ENCODE results near the gene RNF144A. TPM values are rescaled to one million over a fixed set of nuclear protein-coding genes. Genes with fewer than 3 reads are reported as not detected.

Gene RNF144A
- total and polyA plus RNA-seq, 2 experiments from 2014 or later = 2.8 to 14.7 TPM

DNA sequence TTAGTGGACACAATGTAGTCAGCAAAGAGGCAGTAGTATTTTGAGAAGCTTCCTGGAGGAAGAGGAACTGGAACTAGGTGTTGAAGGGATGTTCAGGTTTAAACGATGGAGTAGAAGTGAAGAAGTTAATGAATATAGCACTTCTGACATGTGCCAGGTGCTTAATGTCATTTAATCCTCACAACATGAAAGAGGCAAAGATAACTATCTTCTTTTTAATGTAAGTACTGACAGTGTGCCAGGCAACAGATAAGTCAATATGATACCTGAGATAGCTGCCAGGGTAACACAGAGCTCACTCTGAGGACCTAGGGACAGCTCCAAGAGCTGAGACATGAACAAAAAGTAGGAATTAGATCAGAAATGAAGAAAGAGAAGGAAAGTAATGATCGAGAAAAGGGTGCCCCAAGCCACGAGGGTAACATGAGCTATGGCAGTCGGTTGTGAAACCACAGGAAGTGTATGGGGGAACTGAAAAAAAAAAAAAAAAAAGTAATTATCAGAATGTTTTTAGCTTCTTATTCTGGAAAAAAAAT lies 140.7 kb downstream of the RNF144A start:
- no peaks in the 10 kb centered on the region for H3K79me2 ChIP-seq (replicated peaks; ENCODE audit: insufficient read depth)
- H3K4me1 ChIP-seq (ENCODE audit: insufficient read depth) = no peaks in the 10 kb centered on the region
- DNase-seq (ENCODE audit: low spot score) = no peak
- ATAC-seq = no peak
- peaks cover 6% of the 10 kb centered on the region; the same call in 1 of the 3 replicates for H3K36me3 Mint-ChIP-seq (ENCODE audit: low read depth)
- peaks cover 2% of the 10 kb centered on the region for H3K9me3 Mint-ChIP-seq
- peaks cover 8% of the 10 kb centered on the region for H3K4me1 Mint-ChIP-seq
- H3K36me3 ChIP-seq (ENCODE audit: insufficient read depth) = no peaks in the 10 kb centered on the region
- no peak overlapping the region for H3K27ac ChIP-seq (ENCODE audit: low read depth)
- H3K27me3 Mint-ChIP-seq (ENCODE audit: insufficient read depth, low read depth, poor library complexity) = peaks cover 4% of the 10 kb centered on the region
- no peaks in the 10 kb centered on the region for H3F3A ChIP-seq (replicated peaks; ENCODE audit: low read depth)
- no peak overlapping the region for H3K4me3 ChIP-seq
- H3K27ac Mint-ChIP-seq = no peak overlapping the region
- no peaks in the 10 kb centered on the region for H4K20me1 ChIP-seq (replicated peaks; ENCODE audit: insufficient read depth)
- no peak overlapping the region for H3K4me3 Mint-ChIP-seq
- H3K9me2 ChIP-seq (ENCODE audit: insufficient read depth) = peaks cover 7% of the 10 kb centered on the region; the same call in 1 of the 2 replicates
- H2AFZ ChIP-seq = no peak overlapping the region
- no peak overlapping the region for H3K4me2 ChIP-seq
- H3K27me3 ChIP-seq (ENCODE audit: insufficient read depth) = no peaks in the 10 kb centered on the region
- TF ChIP-seq EZH2phosphoT487 (IDR thresholded peaks at IDR 0.05; ENCODE audit: unreplicated experiment) = no peak

DNA sequence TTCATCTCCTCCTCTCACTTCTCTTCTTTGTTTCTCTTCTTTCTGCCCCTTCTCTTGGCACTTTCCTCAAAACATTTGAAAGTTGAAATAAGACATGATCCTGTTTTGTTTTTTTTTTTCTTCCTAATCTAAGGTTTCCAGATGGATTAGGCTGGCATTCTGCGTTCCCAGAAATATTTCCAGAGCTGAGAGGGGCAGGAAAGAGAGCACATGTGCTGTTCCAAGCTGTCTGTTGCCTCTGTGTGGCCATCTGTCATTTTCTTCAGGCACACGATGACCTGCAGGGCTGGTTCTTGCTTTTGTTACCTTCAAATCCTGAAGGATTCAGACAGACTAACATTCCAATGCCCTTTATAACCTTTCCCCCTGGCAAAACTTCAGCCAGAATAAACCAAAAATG lies 142.9 kb downstream of the RNF144A start:
- H3K4me3 Mint-ChIP-seq = no peak overlapping the region
- Histone ChIP-seq H3K79me2 (replicated peaks; ENCODE audit: insufficient read depth) (no peaks in the 10 kb centered on the region), H3K4me1 (ENCODE audit: insufficient read depth) (no peaks in the 10 kb centered on the region), H3F3A (replicated peaks; ENCODE audit: low read depth) (no peaks in the 10 kb centered on the region), H4K20me1 (replicated peaks; ENCODE audit: insufficient read depth) (no peaks in the 10 kb centered on the region), H3K27me3 (ENCODE audit: insufficient read depth) (no peaks in the 10 kb centered on the region), H3K4me3 (no peak overlapping the region), H3K4me2 (no peak overlapping the region), H3K36me3 (ENCODE audit: insufficient read depth) (peaks cover 7% of the 10 kb centered on the region), H3K9me2 (ENCODE audit: insufficient read depth) (peaks cover 7% of the 10 kb centered on the region; the same call in 1 of the 2 replicates), H2AFZ (no peak overlapping the region), H3K27ac (ENCODE audit: low read depth) (no peak overlapping the region)
- peaks cover 21% of the 10 kb centered on the region for H3K36me3 Mint-ChIP-seq (ENCODE audit: low read depth)
- peaks cover 20% of the 10 kb centered on the region for H3K9me3 Mint-ChIP-seq
- peaks cover 8% of the 10 kb centered on the region for H3K4me1 Mint-ChIP-seq
- peaks cover 10% of the 10 kb centered on the region for H3K27me3 Mint-ChIP-seq (ENCODE audit: insufficient read depth, low read depth, poor library complexity)
- H3K27ac Mint-ChIP-seq = no peak overlapping the region
- DNase-seq (ENCODE audit: low spot score) = no peak
- ATAC-seq = no peak
- TF ChIP-seq, protein P1, sequence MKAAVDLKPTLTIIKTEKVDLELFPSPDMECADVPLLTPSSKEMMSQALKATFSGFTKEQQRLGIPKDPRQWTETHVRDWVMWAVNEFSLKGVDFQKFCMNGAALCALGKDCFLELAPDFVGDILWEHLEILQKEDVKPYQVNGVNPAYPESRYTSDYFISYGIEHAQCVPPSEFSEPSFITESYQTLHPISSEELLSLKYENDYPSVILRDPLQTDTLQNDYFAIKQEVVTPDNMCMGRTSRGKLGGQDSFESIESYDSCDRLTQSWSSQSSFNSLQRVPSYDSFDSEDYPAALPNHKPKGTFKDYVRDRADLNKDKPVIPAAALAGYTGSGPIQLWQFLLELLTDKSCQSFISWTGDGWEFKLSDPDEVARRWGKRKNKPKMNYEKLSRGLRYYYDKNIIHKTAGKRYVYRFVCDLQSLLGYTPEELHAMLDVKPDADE (IDR thresholded peaks at IDR 0.05) = no peak
- TF ChIP-seq STAT1 (IDR thresholded peaks at IDR 0.05; ENCODE audit: unreplicated experiment) = no peak
- TF ChIP-seq, protein P2, sequence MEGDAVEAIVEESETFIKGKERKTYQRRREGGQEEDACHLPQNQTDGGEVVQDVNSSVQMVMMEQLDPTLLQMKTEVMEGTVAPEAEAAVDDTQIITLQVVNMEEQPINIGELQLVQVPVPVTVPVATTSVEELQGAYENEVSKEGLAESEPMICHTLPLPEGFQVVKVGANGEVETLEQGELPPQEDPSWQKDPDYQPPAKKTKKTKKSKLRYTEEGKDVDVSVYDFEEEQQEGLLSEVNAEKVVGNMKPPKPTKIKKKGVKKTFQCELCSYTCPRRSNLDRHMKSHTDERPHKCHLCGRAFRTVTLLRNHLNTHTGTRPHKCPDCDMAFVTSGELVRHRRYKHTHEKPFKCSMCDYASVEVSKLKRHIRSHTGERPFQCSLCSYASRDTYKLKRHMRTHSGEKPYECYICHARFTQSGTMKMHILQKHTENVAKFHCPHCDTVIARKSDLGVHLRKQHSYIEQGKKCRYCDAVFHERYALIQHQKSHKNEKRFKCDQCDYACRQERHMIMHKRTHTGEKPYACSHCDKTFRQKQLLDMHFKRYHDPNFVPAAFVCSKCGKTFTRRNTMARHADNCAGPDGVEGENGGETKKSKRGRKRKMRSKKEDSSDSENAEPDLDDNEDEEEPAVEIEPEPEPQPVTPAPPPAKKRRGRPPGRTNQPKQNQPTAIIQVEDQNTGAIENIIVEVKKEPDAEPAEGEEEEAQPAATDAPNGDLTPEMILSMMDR (conservative IDR thresholded peaks at IDR 0.05; ENCODE audit: low read depth in 2 of 2) = no peak
- TF ChIP-seq POLR2AphosphoS5 (IDR thresholded peaks at IDR 0.05; ENCODE audit: low read depth) = no peak
- no peak for TF ChIP-seq ZNF331 (CRISPR knock-in tag; IDR thresholded peaks at IDR 0.05; ENCODE audit: low read depth)
- no peak for TF ChIP-seq EZH2 (IDR thresholded peaks at IDR 0.05; ENCODE audit: low read depth, unreplicated experiment)
